GM19328 (cell line): Measurements from ENCODE around the gene PELI2.

Experiments used
- ATAC-seq: cut with Tn5 transposase; IDR thresholded peaks from one replicate; pipeline ENCODE4 v1.9.1; 2021; ENCODE audit warnings: mild to moderate bottlenecking, moderate library complexity; ENCODE audit not compliant: unreplicated experiment

PELI2 gene

GRCh38 chr14:56117765-56118610 is at the start of gene PELI2:
TSS of gene PELI2 (plus strand) at chr14:56118411. CDS start at chr14:56118661, 250 bp downstream.
- peak; percentile 69 for ATAC-seq

GRCh38 chr14:56073799-56074198 is 44.4 kb upstream of the PELI2 start:
- no peak for ATAC-seq

GRCh38 chr14:56075301-56075700 is 42.9 kb upstream of the PELI2 start:
- no peak for ATAC-seq

- ATAC-seq: no peak
Measured at GRCh38 chr14:56081139-56081538, 37.1 kb upstream of the PELI2 start.

GRCh38 chr14:56082880-56083279 is 35.3 kb upstream of the PELI2 start:
- no peak for ATAC-seq

- ATAC-seq: no peak
Measured at GRCh38 chr14:56085471-56085870, 32.7 kb upstream of the PELI2 start.

GRCh38 chr14:56087671-56088471 is 30.3 kb upstream of the PELI2 start:
- no peak for ATAC-seq

- ATAC-seq: no peak
Measured at GRCh38 chr14:56088941-56089340, 29.3 kb upstream of the PELI2 start.

- ATAC-seq: no peak
Measured at GRCh38 chr14:56092763-56093162, 25.4 kb upstream of the PELI2 start.

GRCh38 chr14:56094076-56094475 is 24.1 kb upstream of the PELI2 start:
- no peak for ATAC-seq

- ATAC-seq: no peak
Measured at GRCh38 chr14:56098021-56098420, 20.2 kb upstream of the PELI2 start.

- no peak for ATAC-seq
Measured at GRCh38 chr14:56099081-56099797, 19.0 kb upstream of the PELI2 start.

GRCh38 chr14:56100556-56100955 is 17.7 kb upstream of the PELI2 start:
- no peak for ATAC-seq

- no peak for ATAC-seq
Measured at GRCh38 chr14:56102941-56103340, 15.3 kb upstream of the PELI2 start.

- no peak for ATAC-seq
Measured at GRCh38 chr14:56107615-56108014, 10.6 kb upstream of the PELI2 start.

- ATAC-seq: no peak
Measured at GRCh38 chr14:56108057-56108456, 10.2 kb upstream of the PELI2 start.

- ATAC-seq: no peak
Measured at GRCh38 chr14:56112781-56113180, 5.4 kb upstream of the PELI2 start.

- no peak for ATAC-seq
Measured at GRCh38 chr14:56115334-56115870, 2.8 kb upstream of the PELI2 start.

- no peak for ATAC-seq
Measured at GRCh38 chr14:56115976-56116893, 2.0 kb upstream of the PELI2 start.

GRCh38 chr14:56118611-56119181 is 485 bp downstream of the PELI2 start:
- ATAC-seq: peak; percentile 17
